HL-60 (cell line): Measurements from ENCODE around the gene COMP.

Experiments used
- DNase-seq, 2 experiments: peaks; one replicate each; pipeline ENCODE4 v3.0.0-alpha.2; 2010 to 2020; ENCODE audit warnings: low read depth in 1 of 2, low spot score in 1 of 2
- H3K27ac ChIP-seq: fragments of 250-450 bp; sonication (Bioruptor Pico); replicated peaks from 2 replicates; pipeline ENCODE4 v1.5.1; 2020; ENCODE audit warnings: mild to moderate bottlenecking, moderate library complexity
- H3K27me3 ChIP-seq: fragments of 250-450 bp; sonication (Bioruptor Pico); 2 replicates; pipeline ENCODE4 v1.5.1; 2021; ENCODE audit warnings: mild to moderate bottlenecking, moderate library complexity; ENCODE audit not compliant: insufficient read depth, poor library complexity, severe bottlenecking
- H3K4me3 ChIP-seq: replicated peaks from 2 replicates; pipeline ENCODE4 v1.5.1; 2011; ENCODE audit warnings: mild to moderate bottlenecking, control low read depth, low read length; ENCODE audit not compliant: insufficient read depth
- GABPA ChIP-seq: IDR thresholded peaks from 2 replicates; pipeline ENCODE4 v1.6.1; 2012; ENCODE audit warnings: low read depth
- POLR2AphosphoS5 ChIP-seq: IDR thresholded peaks from 2 replicates; pipeline ENCODE4 v1.6.1; 2012; ENCODE audit warnings: low read depth
- REST ChIP-seq: IDR thresholded peaks from 2 replicates; pipeline ENCODE4 v1.6.1; 2012; ENCODE audit warnings: low read depth; ENCODE audit not compliant: insufficient replicate concordance
- SPI1 ChIP-seq: IDR thresholded peaks from 2 replicates; pipeline ENCODE4 v1.6.1; 2012; ENCODE audit warnings: low read depth, mild to moderate bottlenecking, borderline replicate concordance
- TF ChIP-seq, protein P1 (sequence below): IDR thresholded peaks from one replicate; pipeline ENCODE4 v1.5.1; 2011; ENCODE audit warnings: low read length, control low read depth, inconsistent platforms; ENCODE audit not compliant: insufficient read depth

COMP gene

GRCh38 chr19:18745931-18746330, 45.2 kb downstream of the COMP start:
- Histone ChIP-seq H3K27ac (no peak overlapping the region), H3K27me3 (no peaks in the 10 kb centered on the region), H3K4me3 (no peak overlapping the region)
- no peak for DNase-seq
- TF ChIP-seq REST (no peak), SPI1 (no peak), GABPA (no peak), POLR2AphosphoS5 (no peak)
- TF ChIP-seq, protein P1, sequence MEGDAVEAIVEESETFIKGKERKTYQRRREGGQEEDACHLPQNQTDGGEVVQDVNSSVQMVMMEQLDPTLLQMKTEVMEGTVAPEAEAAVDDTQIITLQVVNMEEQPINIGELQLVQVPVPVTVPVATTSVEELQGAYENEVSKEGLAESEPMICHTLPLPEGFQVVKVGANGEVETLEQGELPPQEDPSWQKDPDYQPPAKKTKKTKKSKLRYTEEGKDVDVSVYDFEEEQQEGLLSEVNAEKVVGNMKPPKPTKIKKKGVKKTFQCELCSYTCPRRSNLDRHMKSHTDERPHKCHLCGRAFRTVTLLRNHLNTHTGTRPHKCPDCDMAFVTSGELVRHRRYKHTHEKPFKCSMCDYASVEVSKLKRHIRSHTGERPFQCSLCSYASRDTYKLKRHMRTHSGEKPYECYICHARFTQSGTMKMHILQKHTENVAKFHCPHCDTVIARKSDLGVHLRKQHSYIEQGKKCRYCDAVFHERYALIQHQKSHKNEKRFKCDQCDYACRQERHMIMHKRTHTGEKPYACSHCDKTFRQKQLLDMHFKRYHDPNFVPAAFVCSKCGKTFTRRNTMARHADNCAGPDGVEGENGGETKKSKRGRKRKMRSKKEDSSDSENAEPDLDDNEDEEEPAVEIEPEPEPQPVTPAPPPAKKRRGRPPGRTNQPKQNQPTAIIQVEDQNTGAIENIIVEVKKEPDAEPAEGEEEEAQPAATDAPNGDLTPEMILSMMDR = no peak

DNA sequence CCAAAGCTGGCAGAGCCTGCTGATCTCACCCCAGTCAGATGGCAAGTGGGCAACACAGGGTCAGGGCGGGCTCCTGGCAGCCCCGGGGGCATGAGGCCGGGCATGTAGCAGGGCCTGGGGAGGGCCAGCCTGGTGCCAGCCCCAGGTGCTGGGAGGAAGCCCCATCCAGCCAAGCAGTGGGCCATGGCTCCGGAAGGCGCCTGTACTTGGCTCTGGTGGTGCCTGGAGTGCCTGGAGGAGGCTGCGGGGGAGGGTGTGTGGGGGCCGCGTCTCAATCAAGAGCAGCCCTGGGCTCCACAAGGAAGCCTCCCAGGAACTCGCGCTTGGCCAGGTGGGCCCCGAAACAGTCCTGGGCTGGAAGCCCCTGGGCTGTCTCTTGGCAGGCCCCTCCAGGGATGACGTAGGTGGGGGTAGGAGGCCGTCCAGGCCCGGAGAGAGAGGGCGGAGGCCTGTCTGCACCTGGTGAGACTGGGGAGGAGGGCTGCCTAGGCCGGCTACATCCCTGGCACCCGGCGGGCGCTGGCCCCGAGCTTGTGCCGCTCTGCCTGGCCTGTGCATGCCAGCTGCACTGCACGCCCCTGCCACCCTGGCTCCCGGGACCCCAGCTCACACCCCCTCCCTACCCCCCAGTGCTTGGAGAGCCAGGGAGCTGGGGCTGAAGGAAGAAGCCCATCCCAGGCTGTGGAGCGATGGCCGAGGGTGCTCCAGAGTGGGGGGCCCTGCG, 45.9 kb downstream of the COMP start:
- DNase-seq = no peak
- Histone ChIP-seq H3K27ac (no peak overlapping the region), H3K4me3 (no peak overlapping the region), H3K27me3 (no peaks in the 10 kb centered on the region)
- TF ChIP-seq, protein P1 = no peak
- TF ChIP-seq SPI1 (no peak), GABPA (no peak), REST (no peak)

GRCh38 chr19:18743784-18744418, 47.2 kb downstream of the COMP start:
- no peak overlapping the region for H3K27ac ChIP-seq
- no peak overlapping the region for H3K4me3 ChIP-seq
- DNase-seq = no peak
- H3K27me3 ChIP-seq = no peaks in the 10 kb centered on the region
- TF ChIP-seq REST (no peak), SPI1 (no peak), POLR2AphosphoS5 (no peak), GABPA (no peak)
- TF ChIP-seq, protein P1 = no peak
